ENCODE results near the gene EXOC6B.

The EXOC6B gene

DNA sequence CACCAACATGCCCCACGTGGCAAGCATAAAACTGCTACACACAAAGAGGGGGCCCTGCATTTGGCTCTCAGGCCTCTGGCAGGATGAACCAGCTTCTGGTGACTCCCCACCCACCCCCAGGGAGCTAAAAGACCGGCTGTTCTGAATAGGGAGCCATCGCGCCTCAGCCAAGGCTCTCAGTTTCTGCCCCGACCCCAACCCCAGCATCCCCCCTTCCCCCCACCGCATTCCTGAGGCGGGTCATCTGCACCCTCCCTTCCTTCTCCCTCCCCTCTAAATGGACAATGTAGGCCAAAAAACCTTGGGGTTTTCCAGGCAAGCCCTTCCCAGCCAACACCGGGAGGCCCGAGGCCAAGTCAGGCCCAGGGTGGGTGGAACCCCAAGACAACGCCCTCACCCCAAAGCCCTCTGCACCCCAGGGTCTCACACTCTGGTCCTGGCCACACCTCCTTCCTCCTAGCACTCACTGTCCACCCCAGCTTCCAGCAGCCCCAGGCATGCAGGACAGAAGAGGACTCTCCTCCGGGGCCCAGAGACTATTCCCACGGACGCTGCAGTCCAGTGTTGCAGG is 683.9 kb downstream of the EXOC6B start:
- DNase-seq: no peak

DNA sequence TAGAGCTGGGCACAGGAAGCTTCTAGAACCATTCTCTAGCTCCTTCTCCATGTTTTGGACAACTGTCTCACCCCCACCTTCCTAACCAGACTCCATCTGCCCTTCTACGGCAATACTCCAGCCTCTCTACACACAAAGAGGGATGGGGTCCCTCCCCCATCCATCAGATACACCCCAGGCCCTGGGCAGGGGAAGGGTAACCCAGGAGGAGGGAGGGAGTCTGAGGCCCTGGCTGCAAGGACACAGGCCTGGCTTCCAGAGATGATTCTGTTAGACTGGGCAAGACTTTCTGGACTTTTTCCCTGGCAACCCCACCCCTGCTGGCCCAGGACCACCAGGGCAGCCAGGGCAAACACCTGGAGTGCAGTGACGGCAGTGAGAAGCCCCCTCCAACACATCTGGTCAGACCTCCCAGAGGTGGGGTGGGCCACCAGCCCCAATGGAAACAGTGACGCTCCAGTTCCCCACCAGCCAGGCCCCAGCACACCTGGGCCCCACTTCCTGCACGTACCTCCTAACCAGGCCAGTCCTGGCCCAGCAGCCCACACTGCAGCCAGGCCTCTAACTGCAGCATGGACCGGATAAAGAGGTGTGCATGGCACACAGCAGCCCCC is 684.7 kb downstream of the EXOC6B start:
- no peak for DNase-seq

DNA sequence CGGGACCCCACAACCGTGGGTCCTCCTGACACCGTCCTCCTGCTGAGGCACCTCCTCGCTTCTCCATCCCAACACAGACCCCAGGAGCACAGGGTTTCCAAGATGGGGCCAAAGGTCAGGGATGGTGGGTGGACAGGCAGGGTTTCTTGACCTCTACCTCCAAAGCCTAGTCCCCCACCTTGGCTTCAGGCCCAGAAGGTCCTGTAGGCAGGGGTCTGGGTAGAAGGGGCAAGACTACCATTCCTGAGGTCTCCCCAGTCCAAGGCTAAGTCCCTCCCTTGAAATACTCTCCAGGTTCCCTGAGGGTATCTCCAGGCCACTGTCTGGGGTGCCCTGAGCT is 685.2 kb downstream of the EXOC6B start:
- DNase-seq: no peak

DNA sequence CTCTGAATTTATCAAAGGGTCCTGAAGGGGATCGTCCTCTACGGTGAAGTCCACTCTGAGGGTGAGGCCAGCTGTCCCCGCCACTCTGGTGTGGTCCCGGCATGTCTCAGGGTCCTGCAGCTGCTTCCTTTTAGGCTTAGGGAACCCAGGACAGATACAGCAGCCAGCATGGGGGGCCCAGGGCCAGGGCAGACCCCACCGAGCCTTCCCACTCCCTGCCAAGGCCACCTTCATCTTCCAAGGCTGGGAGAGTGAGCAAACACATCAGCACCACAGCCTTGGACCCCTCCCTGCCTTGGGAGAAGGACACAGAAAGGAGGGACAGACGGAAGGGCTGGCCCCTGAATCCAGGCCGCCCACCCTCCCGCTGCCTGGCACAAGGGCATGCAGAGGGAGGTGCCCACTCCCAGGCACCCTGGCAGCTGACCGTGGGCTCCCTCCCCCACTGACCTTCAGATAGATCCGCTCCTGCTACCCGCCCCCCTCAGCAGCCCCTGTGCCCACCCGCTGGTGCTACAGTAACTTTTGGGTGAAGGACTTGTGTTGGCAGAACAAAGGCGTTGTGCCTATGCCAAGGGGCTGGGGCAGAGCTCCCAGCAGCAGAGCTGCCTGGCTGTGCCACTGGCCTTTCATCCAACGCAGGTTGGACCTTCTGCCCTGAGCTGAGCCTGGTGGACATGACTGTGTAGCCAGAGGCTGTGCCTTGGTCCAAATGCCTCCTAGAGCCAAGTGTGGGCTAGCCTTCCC is 685.8 kb downstream of the EXOC6B start:
- DNase-seq: no peak

DNA sequence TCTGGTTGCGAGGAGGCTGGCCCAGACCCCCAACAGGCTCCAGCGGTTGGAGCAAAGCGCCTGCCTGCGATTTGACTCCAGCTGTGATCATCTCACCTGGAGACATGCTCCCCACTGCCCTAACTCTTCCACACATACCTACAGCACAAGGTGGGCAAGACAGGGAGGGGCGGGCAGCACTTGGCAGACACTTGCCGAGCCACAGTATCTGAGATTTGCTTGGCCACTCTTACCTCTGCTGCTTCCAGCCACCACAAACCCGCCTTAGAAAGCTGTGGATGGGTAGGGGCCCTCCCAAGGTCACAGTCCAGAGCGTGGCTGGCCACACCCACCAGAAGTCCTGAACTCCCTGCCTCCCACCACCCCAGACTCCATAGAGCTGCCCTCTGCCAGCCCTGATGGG is 686.4 kb downstream of the EXOC6B start:
- DNase-seq: no peak

DNA sequence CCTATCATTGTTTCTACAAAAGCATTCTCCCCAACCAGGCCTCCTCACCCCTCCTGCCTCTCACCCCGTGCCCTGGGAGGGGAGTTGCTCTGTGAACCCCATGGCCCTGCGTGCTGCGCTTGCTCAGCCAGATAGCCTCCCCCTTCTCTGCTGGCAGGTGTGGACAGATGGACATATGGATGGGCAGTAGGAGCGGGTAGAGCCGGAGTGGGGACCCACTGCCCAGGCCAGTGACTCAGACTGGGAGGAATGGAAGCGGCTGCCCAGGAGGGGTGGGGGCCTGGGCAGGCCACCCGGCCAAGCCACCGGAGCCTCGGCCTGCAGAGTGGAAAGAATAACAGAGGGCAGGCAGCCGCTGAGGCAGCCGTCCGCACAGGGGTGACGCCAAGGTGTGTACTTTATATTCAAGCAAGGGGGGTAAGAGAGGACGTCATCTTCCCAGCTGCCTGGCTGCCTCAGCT is 686.9 kb downstream of the EXOC6B start:
- DNase-seq: no peak

DNA sequence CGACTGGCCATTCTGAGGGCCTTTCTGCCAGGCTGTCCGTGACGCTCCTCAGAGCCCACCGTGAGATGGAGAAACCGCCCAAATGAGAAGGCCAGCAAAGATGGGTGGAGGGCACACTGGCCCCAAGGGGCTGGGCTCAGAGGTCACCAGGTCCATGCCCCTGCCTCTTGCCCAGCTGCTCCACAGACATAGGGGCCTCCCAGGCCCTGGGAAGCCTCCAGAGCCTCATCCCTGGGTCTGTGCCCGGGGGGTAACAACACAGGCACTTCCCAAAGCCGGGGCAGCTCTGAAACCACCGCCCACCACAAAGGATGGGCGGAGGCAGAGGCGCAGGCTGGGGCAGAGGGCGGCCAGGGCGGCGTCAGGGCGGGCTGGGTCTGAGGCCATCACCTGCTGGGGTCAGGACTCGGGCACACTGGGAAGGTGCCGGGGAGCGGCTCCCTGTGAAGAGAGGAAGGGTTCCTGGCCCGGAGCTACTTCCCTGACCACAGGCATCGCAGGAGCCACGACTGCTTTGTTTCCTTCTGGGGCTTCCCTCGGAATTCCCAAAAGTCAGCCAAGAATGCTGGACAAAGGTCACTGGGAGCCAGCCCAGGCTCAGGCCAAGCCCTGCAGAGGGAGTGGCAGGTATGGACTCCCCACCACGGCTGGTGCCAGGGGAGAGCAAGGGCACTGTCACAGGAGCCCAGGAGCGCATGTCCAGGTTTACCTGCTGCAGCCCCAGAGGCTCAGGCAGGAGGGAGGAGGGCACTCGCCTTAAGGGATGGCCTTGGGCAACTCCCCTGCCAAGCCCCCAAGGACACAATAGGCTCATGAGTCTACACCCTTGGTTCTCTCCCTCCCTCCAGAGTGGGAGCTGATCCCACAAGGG is 687.6 kb downstream of the EXOC6B start:
- DNase-seq: no peak

DNA sequence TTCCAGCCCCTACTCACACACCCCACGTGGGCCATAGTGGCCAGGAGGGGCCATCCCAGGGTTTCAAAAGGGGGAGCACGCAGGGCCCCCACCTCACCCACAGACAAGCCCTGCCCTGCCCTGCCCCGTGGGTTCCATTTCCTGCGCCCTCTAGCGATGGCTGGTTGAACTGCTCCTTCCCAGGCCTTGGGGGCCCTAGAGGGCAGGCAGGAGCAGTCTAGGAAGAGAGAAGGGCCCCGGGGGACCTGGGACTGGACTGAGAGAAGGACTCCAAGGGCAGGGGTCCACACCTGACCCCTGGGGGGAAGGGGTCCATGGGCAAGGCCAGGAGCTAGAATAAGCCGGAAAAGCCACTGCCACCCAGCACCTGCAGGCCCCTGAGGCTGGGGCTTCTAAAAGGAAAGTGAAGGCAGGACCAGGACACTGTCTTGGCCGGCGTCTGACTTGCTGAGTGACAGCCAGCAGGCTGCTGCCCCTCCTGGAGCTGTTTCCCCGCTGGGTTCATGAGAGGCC is 688.3 kb downstream of the EXOC6B start:
- no peak for DNase-seq

DNA sequence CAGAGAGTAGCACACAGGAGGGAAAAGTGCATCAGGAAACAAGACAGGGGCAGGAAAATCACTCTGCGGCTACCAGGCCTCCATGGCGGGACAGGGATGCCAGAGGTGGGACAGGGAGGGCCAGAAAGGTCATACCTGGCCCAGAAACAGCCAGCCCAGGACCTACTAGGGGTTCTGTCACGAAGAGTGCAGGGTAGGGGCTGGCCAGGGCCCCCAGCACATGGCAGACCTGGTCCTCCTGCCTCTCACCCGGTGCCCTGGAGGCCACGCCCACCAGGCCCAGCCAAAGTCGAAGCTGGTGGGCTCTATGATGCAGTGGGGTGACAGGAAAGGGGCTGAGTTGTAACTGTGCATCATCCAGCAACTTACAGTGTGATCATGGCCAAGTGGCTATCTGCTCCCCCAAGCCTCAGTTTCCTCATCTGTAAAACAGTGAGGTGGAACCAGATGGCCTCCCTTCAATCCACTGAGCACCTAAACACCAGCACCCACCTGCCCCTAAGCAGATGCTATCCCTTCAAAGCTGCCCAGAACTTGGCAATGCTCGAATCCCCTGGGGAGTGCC is 688.8 kb downstream of the EXOC6B start:
- no peak for DNase-seq

DNA sequence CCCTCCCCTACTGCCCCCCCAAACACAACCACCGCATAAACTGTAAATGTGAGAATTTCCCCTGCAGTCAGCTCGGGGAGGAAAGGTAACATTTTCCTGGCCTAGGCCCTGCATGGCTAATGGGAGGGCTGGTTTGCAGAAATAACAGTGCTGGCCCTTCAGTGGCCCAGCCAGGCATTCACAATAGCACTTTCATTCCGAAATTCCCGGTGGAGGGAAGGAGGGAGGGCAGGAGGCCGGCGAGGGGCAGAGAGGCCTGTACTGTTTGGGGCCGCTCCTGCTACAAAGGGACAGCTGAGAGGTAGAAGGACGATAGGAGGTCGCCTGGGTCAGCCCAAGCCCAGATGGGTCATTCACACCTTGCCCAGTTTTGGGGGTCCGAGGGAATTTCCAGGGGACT is 689.5 kb downstream of the EXOC6B start:
- no peak for DNase-seq

DNA sequence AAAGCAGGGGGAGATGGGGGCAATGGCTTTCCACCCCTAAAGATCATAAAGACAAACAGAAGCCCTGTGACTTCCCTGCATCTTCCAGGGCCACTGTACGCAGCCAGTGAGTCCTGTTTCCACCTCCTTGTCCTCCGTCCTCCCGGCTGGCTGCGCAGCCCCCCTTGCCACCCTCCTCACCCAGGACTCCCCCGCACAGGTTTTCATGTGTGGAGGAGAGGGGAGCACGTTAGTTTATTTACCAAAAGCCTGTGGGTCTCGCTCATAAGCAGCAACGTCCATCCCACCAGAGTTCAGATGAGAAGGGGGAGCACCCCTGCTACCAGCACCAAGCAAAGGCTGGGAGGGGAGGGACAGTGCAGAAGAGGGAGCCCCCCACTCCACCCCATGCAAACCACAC is 689.9 kb downstream of the EXOC6B start:
- DNase-seq: no peak

DNA sequence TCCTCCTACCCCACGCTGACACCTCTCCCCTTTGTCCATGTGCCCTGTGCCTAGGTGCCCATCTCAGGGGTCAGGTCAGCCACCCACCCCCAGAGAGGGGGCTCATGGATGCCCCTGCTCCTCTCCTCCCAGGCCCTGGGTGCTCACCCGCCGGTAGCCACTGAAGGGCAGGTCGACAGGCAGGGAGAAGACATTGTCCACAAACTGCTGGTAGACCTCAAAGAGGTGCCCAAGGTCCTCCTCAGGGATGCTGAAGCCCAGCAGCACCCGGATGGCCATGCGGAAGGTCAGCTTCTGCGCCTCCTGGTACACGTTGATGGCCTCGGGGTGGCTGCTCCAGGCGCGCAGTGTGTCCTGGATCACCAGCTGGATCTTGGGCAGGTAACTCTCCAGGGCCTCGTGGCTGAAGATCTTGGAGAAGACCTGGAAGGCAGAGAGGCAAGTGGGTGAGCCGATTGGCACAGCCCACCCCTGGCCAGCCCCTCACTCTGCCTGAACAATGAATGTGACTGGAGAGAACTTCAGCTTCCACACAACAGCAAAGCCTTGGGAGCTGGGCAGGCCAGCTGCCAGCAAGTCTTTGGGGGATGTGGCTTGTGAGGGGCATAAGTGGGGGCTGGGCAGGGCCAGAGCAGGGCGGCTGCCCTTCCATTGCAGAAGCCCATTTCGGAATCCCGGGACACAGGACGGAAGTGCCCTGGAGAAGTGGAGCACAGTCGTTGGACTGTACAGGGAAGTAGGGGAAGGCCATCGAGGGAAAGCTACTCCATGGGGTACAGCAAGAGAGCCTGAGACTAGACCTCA is 690.6 kb downstream of the EXOC6B start:
- DNase-seq: no peak

DNA sequence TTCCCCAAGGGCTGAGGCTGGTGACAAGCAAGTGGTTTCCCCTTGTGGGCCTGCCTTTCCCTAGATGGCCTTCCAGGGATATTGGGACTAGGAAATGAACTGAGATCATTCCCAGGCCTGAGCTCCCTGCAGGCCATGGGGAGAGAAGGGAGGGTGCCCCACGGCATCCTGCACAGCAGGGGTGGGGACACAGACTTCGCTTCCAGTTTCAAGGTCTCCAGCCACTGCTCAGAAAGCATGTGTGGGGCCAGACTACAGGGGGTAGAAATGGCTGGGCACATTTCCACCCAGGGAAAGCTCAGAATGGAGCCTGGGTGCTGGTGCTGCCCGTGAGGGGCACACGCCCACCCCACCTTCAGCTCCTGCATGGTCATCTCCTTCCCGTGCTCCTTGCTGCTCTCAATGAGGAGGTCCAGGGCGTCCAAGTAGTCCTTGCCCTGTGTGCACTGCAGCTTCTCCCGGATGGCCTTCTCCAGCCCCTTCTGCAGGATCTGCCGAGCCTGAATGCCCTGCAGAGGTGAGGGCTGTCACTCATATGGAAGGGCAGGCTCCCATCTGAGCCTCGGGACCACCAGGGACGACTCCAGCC is 691.3 kb downstream of the EXOC6B start:
- no peak for DNase-seq

DNA sequence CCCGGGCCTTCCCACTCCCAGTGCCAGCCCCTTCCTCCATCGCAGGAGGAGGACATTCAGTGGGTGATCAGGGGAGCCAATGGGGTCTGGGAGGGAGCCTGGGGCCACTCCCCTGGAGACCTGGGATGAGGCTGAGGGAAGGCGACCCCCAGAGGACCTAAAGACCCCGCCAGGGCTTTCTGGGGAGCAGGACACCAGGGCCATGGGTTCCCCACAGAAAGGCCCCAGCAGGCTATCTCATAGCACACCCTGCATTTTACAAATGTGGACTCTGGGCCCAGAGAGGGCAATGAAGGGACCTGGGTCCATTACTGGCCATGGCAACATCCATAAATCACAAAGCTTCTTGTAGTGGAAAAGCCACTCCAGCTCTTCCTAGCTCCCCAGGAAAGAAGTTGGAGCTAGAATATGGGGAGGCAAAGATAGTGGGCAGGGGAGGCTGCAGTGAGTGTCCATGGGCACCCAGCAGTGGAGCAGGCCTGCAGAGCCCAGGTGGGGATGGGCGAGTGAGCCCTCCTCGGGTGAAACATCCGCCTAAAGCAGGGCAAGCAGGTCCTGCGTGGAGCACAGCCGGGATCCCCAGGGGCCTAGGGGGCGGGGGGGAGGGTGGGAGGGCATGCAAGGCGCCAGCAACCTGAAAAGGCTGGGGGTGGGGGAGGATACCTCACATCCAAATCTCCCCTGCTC is 692.0 kb downstream of the EXOC6B start:
- DNase-seq: no peak

DNA sequence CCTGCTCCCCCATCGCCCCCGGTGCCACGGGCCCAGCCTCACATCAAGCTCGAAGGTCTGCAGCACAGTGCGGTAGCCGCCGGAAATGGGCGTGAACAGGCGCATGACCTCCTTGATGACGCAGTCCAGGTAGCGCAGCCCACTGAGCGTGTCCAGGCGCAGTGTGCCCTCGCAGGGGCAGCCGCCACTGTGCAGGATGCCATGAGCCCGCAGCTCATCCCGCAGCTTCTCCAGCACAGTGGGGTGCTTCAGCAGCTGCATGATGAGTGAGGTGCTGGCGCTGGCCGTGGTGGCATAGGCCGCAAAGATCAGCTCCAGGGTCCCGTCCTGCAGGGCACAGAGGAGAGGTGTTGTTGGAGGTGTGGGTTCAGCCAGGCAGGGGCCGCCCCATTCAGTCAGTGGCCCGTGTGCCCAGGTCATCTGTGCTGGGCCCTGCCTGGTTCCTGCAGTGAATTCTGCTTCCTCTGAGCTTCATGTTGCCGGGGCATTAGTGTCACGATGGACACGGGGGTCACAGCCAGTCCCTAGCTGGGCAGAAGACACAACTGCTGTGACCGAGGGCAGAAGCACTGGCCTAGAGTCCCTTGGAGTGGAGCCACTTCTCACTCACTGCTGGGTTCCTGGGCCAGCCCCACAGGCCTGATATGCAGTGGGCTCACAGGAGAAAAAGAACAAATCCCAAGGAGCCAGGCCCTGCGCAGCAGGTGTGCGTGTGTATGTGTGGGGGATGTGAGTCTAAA is 692.7 kb downstream of the EXOC6B start:
- no peak for DNase-seq

DNA sequence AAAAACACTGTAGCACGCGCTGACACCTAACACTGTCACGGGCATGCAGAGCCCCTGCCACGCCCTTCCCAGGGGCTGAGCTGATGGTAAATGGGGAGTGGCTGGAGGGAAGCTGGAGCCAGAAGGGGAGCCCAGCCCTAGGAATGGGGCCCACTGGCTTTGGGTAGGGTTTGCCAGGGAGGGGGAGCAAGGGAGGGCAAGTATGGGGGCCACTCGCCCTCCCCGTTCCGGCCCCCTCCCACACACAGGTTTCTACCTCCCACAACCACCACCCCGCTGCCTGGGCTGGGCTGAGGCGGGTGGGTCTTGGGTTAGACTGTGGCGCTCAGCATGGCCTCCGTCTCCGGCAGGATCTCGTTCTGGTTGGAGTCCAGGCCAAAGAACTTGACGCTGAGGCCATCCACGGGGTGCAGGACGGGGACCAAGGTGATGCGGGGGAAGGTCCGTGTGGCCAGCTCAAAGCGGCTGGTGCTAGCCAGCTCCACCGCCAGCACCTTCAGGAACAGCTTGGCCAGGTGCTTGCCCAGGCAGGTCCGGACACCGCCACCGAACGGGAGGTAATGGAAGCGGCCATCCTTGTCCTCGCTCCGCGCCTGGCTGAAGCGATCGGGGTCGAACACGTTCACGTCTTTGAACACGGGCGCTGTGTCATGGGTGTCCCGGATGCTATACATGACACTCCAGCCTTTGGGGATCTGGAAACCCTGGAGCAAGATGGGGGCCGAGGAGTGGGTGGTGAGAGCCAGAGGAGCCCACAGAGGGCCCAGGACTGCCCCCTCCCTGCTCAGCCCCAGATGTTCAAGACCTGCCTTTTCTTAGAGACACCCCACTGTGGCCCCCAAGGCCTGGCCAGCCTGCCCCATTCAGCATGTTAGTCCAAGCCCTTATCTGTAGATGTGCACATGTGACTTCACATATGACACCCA is 693.7 kb downstream of the EXOC6B start:
- DNase-seq: no peak

DNA sequence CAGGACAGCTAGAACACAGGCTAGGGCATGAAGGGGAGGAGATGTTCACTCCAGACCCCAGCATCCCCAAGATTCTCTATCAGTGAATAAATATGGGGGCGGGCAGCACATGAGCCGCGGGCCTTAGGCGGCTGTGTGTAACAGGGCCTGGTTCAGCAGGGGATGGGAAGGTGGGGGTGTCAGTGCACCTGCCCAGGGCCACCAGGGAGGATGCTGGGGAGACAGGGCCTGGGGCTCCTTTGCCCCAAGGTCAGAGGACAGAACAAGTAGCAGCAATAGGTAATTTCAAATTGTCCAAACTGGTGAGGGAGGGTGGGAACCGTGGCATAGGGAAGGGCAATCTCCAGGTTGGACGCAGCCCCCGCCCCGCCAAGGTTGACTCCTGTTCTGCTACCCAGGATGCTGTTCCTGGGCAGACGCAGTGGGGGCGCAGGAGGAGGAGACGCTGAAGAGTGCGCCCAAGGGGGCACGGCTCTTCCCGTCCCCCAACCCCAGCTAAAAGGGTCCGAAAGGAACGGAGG is 694.4 kb downstream of the EXOC6B start:
- no peak for DNase-seq

DNA sequence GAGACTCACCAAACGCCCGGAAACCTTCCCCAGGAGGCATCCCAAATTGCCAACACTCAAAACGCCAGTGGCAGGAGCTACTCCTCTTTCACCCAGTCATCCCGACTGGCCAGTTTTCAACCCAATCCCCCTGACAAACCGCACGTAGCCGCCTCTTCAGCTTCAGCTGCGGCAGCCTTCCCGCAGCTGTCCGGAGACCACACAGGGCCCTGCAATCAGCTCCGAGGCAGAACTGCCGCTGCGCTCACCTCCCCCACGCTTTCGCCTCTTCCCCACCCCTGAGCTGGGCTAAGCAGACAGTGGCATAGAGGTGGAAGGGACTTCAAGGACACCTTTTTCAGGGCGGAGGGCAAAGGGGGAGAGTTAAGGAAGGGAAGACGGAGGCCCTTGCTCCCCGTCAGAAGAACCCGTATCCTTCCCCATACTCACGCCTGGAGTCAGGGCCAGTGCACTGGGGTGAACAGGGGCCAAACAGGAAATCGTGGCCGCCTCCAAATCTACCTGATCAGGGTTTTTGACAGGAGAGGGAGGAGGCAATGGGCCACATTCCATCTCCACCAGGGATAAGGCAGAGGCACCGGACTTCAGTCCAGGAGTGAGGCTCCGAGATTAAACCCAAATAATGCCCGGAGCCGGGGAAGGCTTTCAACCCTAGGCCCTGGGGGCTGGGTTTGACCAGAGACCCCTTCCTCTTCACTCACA is 695.0 kb downstream of the EXOC6B start:
- DNase-seq: no peak
